Measurements from ENCODE around the gene GCNA. TPM values are rescaled to one million over a fixed set of nuclear protein-coding genes. Genes with fewer than 3 reads are reported as not detected.

GCNA gene
- total and polyA plus RNA-seq, 11 donors = 0.56 to 2.0 (median 1.1) TPM

GRCh38 chrX:71533516-71533850, 44.8 kb upstream of the GCNA start:
- Histone ChIP-seq H3K4me3 (peak overlapping the region; percentile 53 to 99 (median 81)), H3K27me3 (no peaks in the 10 kb centered on the region), H3K9me3 (peaks cover 0 to 10% (median 0%) of the 10 kb centered on the region in 12 donors), H3K36me3 (peaks cover 0 to 13% (median 6%) of the 10 kb centered on the region in 9 donors), H3K27ac (peak overlapping the region; percentile 80 to 98 (median 92)), H3K4me1 (peaks cover 0 to 37% (median 10%) of the 10 kb centered on the region in 12 donors)
- peak in 2 of 4 donors; percentile 3 to 7 for ATAC-seq
- TF ChIP-seq CTCF (IDR thresholded peaks at IDR 0.05) (no peak), POLR2A (IDR thresholded peaks at IDR 0.05) (no peak)
- intact Hi-C loops (cut with DNase I) = loop anchor here in 1 of 10 donors (5.0 kb wide), 2 partner anchors 39 to 41 kb away; no protein-coding TSS in a partner anchor
- DNase-seq = no peak
- 0 to 34% (median 16%) methylated on average over 12 of the region's 12 CpGs for WGBS, 4 donors

GRCh38 chrX:71533851-71534561, 44.2 kb upstream of the GCNA start:
- DNase-seq = peak; percentile 47 to 55 (median 52)
- intact Hi-C loops (cut with DNase I) = loop anchor here in 1 of 10 donors (5.0 kb wide), 2 partner anchors 38 to 42 kb away; no protein-coding TSS in a partner anchor

GRCh38 chrX:71534773-71535544, 43.3 kb upstream of the GCNA start:
- 1 to 28% (median 13%) methylated on average over 9 of the region's 9 CpGs for WGBS, 4 donors
- intact Hi-C loops (cut with DNase I) = loop anchor here in 1 of 10 donors (5.0 kb wide), 2 partner anchors 37 to 43 kb away; no protein-coding TSS in a partner anchor
- Histone ChIP-seq H3K4me1 (peaks cover 0 to 51% (median 20%) of the 10 kb centered on the region in 12 donors), H3K27me3 (no peaks in the 10 kb centered on the region), H3K36me3 (peaks cover 0 to 23% (median 6%) of the 10 kb centered on the region in 9 donors), H3K4me3 (peak overlapping the region; percentile 53 to 99 (median 81)), H3K27ac (peak overlapping the region in 10 of 12 donors; percentile 80 to 98 (median 92)), H3K9me3 (peaks cover 0 to 10% (median 0%) of the 10 kb centered on the region in 12 donors)
- ATAC-seq (no peak), DNase-seq (no peak)
- TF ChIP-seq POLR2A (IDR thresholded peaks at IDR 0.05) = no peak

More at GRCh38 chrX:71533851-71534561, 44.2 kb upstream of the GCNA start:
- peaks cover 0 to 18% (median 6%) of the 10 kb centered on the region in 9 donors for H3K36me3 ChIP-seq
- WGBS, 4 donors = 0 to 42% (median 15%) methylated on average over 31 of the region's 31 CpGs
- H3K27me3 ChIP-seq = no peaks in the 10 kb centered on the region
- peak overlapping the region; percentile 53 to 99 (median 81) for H3K4me3 ChIP-seq
- peak overlapping the region; percentile 80 to 98 (median 92) for H3K27ac ChIP-seq
- H3K4me1 ChIP-seq = peaks cover 0 to 42% (median 11%) of the 10 kb centered on the region in 12 donors
- TF ChIP-seq POLR2A (IDR thresholded peaks at IDR 0.05) = no peak
- TF ChIP-seq CTCF (IDR thresholded peaks at IDR 0.05) = no peak
- H3K9me3 ChIP-seq = peaks cover 0 to 10% (median 0%) of the 10 kb centered on the region in 12 donors
- peak; percentile 32 to 52 (median 42) for ATAC-seq

- 18 to 56% (median 31%) methylated on average over 5 of the region's 5 CpGs for WGBS, 4 donors
- TF ChIP-seq POLR2A (IDR thresholded peaks at IDR 0.05) (no peak), CTCF (IDR thresholded peaks at IDR 0.05) (no peak)
- no peak for DNase-seq
- Histone ChIP-seq H3K9me3 (peaks cover 0 to 10% (median 0%) of the 10 kb centered on the region in 12 donors), H3K4me3 (peak overlapping the region in 9 of 12 donors; percentile 66 to 99 (median 82)), H3K27ac (peak overlapping the region in 5 of 12 donors; percentile 50 to 98 (median 96)), H3K4me1 (peaks cover 0 to 63% (median 32%) of the 10 kb centered on the region in 12 donors), H3K36me3 (peaks cover 0 to 23% (median 6%) of the 10 kb centered on the region in 9 donors), H3K27me3 (no peaks in the 10 kb centered on the region)
- intact Hi-C loops (cut with DNase I) = no loop called here
- ATAC-seq = no peak
Observed at GRCh38 chrX:71536285-71536684, 42.0 kb upstream of the GCNA start.

Data from heart left ventricle (tissue), 16 donors.